ENCODE data around the gene SND1.
"Not testable (repeated sequence)": the region's sequence is repeated elsewhere in the genome, so short reads cannot be mapped to it uniquely, and the experiment has no call there.

The SND1 gene

DNA sequence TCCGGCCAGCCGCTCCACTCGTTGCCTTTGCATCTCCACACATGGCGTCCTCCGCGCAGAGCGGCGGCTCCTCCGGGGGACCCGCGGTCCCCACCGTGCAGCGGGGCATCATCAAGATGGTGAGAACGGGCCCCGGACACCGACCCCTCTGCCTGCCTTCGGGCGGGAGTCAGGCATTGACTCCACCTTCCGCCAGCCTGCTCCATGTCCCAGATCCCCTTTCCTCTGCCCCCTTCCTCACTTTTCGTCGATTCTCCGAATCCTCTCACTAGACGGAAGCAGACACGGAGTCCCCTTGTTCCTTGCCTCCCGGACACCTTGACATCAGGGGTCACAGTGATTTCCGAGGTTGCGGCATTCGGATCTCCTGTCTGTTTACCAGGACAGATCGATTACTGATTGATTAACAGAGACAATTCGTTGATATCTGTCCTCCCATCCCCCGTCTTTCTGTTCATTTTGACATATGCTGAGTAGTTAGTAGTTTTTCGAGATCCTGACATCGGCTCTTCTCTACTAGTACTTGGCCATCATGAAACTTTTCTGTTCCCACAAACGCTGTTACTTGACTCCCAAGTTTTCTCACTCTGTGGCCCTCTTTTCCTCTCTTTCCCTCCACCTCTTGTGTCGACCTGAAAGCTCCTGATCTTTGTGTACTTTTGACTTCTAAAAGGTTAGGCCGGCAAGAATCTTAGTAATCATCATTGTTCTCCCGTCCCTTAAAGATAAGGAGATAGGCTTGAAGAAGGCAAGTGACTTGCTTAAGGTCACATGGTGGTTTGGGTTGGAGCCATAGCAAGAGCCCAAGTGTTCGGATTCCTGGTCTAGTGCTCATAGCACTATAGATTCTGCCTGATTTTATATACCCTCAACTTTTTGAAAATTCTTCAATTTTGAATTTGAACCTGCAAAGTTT is 597 bp downstream of the SND1 start:
- DNase-seq (ENCODE audit: low read depth in 2 of 2), result no peak

DNA sequence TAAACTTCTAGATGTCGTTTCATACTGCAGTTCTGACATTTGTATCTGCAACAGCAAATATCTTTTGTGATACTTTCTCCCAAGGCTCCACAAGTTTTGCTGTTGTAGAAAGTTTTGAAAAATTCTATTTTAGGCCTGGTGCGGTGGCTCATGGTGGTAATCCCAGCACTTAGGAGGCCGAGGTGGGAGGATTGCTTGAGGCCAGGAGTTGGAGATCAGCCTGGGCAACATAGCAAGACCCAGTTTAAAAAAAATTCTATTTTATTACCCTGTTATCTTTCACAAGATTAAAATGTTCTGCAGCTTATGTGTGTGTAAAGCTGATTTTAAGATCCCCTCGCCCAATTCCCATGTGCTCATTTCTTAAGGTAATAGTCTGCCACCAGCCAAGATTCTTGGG is 1.4 kb downstream of the SND1 start:
- no peak for DNase-seq (ENCODE audit: low read depth in 2 of 2)

DNA sequence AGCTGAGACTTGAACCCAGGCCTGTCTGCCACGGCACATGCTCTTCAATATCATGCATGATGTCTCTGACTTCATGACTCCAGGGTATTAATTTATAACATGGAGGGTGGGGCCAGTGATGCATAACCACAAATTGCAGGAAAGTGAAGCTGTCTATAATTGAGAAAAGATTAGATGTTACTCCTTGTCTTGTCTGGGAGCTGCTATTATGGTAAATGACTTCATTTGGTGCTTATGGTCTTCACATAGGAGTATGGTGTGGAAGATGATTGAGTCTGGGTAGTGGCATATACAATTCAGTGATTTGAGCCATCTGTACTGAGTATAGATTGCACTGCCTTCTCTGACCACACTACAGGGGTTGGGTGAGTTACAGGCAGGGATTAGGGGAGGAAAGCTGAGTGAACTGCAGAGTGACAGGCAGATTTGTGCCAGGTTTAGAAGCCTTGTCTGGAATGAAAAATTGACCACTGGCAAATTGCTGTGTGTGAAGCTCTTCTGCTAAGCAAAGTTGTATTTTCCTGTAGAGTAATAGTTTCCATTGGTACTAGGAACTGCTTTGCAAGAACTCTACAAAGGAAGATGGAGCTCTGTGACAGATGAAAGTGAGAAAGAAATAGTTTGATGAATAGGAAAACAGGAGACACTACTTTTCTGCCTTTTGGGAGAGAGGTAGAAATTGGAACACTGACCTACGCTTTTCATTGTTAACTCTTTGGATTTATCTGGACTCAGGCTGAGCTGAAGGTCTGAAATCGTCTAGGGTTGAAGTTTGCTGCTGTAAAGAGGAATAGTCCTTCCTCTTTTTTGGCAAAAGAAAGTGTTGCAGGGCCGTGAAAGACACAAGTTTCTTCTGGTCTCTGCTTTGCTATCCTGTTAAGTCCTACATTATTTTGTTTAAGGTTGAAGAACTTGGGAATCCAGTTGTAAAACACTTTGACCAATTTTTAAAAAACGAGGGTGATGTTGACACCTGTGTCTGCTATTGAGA is 2.7 kb downstream of the SND1 start:
- DNase-seq (ENCODE audit: low read depth in 2 of 2), result no peak

DNA sequence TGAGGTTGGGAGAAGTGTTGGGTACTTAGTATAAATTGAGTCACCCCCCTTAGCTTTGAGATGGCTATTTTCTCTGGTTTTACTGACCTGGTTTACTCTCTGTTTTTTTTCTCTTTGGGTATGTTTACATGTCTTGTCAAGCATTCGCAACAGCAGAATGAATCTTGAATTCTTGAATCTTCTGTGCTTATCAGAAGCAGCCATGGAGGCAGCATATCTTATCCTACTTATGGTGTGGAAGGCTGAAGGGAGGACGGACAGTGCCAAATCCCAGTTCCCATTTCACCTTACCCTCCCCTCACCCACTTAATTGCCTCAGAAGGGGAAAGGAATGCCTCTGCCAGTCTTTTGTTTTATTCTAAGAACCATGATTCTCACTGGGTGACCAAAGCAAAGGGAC is 3.7 kb downstream of the SND1 start:
- no peak for DNase-seq (ENCODE audit: low read depth in 2 of 2)

DNA sequence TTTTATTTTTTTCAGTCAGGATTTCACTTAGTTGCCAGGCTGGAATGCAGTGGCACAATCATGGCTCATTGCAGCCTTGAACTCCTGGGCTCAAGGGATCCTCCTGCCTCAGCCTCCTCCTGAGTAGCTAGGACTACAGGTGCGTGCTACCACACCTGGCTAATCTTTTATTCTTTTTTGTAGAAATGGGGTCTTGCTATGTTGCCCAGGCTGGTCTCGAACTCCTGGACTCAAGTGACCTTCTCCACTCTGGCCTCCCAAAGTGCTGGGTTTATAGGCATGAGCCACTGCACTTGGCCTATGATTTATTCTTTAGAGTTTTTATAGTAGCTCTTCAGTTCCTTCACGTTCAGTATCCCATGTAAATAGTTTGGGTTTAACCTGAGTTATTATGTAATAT is 5.5 kb downstream of the SND1 start:
- DNase-seq (ENCODE audit: low read depth in 2 of 2), result no peak

DNA sequence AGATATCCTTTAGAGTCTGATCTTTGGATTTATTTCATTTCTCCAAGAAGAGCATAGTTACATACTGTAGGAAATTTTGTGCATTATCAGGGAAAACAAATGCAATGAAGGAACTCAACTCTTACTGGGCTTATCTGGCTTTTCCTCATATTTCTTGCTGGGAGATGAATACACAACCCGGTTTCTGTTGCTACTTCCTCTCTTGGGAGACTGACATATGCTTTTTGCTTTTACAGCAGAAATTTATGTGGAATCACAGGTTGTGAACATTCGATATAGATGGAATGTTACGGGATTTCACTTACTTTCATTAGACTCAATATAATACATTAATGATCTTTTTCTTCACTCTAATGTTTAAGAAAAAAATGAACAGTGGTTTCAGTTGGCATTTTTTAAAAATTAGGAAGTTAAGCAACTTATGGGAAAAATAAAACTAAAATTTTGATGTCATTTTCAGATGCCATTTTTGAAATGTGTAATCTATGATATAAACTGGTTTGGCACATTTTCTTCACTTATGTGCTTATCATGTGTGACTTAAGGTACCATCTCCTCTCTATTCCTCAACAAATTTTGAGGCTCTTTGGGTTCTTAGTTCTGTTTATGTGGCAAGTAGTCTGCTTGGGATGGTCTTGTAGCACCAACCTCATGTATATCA is 7.1 kb downstream of the SND1 start:
- no peak for DNase-seq (ENCODE audit: low read depth in 2 of 2)

DNA sequence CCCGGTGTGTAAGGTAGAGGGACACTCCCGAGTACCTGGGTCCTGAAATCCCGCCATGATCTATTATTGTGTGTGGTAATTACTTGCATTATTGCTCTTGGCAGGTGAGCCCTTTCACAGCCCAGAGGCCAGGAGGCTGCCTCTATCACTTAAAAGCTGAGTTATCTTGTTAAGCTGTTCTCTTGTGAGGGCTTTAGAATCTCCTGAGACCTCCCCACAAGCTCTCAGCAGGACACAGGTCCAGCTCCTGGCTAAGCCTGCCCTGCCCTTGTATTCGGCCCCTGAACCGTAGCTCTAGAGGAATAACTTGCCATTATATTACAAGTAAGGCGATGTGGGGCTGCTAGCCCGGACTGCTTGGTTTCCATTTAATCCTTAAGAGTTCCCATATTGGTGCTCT is 13.9 kb downstream of the SND1 start:
- DNase-seq (ENCODE audit: low read depth in 2 of 2), result no peak

DNA sequence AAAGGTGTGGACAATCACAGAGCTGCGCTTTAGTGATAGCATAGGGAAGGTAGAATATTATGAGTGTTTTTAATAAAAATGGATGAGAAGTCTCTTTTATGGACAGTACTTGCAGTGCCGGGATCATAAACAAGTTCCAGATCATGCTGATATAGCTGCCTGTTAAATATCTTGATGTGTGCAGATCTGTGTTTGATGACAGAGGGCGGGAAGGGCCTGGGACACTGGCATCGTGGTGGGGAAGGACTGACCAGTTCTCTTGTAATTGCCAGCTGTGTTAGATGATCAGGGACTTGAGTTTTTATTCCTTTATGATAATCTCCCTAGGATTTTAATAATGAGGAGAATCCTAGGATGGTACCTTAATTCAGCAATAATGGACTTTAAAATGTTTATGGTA is 14.6 kb downstream of the SND1 start:
- no peak for DNase-seq (ENCODE audit: low read depth in 2 of 2)

DNA sequence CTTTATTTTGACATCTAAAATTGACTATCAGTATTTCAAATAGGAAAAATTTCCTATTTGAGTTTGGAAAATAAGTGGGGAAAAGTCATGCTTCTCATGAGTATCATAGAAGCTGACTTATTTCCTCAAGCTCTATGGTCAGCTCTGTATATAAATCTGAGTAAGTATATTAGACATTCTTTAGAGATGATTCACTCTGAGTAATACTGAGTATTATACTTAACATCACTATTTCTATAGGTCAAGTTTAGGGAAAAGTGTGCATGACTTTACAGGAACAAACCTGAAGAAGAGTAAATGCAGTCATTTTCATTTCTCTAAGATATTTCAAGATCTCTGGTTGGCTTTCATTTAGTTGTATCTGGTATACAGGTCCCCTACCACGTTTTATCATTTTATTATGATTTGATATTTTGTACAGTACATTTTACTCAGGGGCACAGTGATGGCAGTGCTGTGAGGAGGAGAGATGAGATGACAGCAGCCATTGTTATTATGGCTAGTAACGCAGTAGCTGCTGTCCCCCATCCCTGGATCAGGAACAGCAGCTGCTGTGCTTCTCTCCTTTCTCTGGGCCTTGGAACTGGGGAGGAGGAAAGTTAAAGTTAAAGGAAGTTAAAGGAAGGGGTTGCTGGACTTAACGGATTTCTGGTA is 15.2 kb downstream of the SND1 start:
- DNase-seq (ENCODE audit: low read depth in 2 of 2), result no peak

DNA sequence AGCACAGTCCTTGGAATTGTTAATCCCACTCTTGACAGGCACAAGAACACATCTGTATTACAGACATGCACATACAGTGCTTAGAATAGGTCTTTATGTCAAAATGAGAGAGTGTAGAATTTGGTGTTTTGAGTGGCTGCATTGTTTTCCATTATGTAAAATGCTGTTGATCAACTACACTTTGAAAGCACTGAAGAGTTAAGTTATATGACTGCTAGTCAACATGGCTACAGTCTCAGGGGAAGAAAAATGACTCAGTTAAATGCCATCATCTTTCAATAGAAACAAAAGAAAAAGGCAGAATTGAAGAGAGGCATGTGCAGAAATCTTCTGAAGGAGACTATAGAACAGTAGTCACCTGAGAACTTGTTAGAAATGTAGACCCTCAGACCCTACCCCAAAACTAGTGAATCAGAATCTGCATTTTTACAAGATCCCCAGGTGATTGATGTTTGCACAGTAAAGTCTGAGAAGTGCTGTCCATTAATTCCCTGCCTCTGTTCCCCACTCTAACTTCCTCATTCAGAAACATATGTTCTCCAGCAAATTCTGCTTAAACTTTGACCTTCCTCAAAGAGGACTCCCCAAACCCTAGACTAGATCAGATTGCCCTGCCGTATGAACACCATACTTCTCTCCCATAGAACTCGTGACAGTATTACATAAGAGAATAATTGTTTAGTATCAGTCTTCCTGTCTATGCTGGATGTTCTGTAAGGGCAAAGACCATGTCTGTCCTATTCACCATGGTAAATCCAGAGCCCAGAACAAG is 16.0 kb downstream of the SND1 start:
- DNase-seq (ENCODE audit: low read depth in 2 of 2), result no peak

DNA sequence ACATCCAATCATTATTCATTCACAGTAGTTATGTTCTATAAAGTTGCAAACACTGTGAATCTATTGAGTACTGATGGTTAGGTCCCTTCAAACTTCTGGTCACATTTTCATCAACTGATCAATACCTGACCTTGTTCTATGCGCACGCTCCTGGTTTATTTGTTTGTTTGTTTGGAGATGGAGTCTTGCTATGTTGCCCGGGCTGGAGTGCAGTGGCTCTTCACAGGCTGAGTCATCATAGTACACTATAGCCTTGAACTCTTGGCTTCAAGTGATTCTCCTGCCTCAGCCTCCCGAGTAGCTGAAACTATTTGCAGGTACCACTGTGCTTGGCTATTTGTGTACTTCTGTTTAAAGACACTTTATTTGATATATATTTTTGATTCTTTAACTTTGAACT is 19.3 kb downstream of the SND1 start:
- DNase-seq (ENCODE audit: low read depth in 2 of 2), result no peak

DNA sequence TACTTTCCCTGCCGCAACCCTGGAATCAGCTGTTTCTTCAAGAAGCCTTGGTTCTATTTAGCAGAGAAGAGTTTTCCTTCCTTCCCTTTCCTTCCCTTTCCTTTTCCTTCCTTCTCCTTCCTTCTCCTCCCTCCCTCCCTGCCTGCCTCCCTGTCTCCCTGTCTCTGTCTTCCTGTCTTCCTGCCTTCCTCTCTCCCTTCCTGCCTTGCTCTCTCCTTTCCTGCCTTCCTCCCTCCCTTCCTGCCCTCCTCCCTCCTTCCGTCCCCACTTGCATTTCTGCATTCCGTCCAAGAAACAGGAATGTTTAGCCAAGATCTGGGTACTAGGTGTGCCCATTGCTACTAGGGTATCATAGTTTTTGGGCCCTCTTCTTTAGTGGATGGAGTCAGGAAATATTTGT is 21.9 kb downstream of the SND1 start:
- no peak for DNase-seq (ENCODE audit: low read depth in 2 of 2)

DNA sequence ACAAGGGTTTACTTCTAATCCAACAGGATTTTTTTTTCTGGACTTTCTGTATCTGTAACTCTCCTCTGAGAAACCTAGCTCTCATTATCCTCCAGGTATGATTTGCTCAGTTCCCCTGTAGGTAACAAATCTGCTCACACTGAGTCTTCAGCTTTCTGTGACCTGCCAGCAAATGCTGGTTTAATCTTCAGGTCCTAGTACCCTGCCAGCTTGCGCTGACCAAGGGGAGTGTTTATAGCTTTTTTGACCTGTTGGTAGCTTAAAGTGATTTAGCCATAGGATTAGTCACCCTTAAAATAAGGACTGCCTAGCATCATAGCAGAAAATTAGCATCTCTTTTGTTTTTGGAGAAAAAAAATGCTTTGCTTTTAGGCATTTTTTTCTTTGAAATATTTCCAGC is 22.4 kb downstream of the SND1 start:
- no peak for DNase-seq (ENCODE audit: low read depth in 2 of 2)

DNA sequence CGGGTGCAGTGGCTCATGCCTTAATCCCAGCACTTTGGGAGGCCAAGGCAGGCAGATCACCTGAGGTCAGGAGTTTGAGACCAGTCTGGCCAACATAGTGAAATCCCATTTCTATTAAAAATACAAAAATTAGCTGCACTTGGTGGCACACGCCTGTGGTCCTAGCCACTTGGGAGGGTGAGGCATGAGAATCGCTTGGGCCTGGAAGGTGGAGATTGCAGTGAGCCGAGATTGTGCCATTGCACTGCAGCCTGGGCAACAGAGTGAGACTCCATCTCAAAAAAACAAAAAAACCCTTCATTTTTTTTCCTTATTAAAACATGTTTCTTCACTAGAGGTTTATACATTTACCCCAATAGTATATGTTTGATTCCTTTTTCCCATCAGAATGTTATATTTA is 22.9 kb downstream of the SND1 start:
- not testable (repeated sequence) for DNase-seq (ENCODE audit: low read depth in 2 of 2)

DNA sequence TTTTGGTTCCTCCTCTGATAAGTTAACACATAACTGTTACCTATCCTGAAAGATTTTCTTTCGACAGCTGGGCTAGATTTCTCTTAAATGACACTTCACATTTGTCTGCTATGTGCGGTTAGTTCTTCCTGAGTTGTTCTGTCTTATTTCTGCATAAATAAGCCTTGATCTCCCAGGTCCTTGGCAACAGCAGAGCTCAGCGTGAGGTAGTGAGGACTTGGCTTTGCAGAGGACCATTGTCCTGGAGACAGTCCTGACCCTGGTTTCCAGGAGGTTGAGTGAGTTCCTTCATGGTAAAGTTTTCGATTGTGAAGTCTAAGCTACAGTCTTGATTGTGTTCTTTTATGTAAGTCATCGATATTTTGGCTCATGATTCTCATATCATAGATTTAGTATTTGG is 23.7 kb downstream of the SND1 start:
- no peak for DNase-seq (ENCODE audit: low read depth in 2 of 2)

DNA sequence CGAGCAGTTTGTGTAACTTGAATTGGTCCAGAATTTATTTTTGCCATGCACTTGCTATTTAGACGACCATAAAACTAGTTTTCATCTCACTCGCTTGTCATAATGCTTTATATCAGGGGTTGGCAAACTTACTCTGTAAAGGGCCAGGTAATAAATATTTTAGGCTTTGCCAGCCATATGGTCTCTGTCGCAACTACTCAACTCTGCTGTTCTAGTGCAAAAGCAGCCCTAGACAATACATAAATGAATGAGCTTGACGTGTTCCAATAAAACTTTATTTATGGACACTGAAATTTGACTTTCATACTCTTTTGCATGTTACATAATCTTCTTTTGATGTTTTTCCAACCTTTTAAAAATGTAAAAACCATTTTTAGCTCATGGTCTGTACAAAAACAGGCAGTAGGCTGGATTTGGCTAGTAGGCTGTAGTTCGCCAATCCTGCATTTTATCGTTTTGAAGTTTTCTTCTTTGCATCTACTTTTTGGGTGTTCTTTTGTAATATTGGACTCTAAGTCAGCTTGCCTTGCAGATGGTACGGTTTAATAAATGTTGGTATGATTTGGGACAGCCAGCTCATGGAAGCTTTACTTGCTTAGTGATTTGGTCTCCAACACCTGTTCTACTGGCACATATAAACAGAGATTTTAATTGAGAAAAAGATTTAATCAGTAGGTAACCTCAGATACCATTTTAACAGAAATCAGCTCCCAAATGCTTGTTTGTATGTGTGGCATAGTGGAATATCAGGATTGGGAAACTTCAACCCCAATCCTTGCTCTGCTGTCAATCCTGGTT is 25.6 kb downstream of the SND1 start:
- no peak for DNase-seq (ENCODE audit: low read depth in 2 of 2)

DNA sequence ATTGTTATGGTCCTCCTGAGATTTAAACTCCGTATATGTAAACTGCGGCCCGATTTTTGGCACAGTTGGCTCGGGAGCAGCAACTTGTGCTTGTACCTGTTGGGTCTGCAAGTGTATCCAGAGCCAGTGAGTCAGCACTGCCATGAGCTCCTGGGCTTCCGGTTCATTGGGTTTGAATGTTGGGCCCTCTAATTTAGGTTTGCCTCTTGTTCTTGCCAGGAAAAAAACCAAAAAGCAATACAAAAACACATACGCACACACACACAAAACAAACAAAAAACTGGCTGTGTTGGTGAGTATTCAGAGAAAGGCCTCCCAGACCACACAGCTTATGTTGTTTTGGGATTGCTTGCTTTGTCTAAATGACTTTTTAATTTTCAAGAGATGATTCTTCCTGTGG is 26.3 kb downstream of the SND1 start:
- no peak for DNase-seq (ENCODE audit: low read depth in 2 of 2)

DNA sequence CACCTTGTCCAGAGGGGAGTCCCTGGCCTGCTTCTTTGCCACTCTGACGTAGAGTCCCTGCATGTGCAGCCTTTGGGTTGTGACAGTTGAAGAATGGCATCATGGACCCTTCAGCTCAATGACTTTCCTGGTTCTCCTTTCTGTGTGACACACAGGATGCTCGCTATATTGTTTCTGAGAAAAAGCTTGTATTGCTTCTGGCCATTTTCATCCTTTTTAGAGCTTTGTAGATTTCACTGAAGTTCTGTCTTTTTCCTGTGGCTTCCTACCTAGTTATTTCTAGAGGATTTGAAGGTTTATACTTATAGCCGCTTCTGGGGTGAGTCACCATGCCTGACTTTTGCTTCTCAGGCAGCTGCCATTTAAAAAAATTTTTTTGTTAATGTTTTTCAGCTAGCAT is 27.0 kb downstream of the SND1 start:
- no peak for DNase-seq (ENCODE audit: low read depth in 2 of 2)

DNA sequence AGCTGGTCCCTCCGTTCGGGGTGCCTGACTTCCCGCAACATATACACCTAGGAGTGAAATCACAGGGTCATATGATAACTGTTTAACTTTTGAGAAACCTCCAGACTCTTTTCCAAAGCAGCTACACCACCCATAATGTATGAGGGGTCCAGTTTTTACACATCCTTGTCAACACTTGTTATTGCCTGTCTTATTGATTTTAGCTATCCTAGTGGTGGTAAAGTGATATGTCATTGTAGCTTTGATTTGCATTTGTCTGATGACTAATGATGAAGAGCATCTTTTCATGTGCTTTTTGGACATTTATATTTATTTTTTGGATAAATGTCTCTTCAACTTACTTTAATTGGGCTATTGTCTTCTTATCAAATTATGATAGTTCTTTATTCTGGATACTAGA is 29.0 kb downstream of the SND1 start:
- no peak for DNase-seq (ENCODE audit: low read depth in 2 of 2)

DNA sequence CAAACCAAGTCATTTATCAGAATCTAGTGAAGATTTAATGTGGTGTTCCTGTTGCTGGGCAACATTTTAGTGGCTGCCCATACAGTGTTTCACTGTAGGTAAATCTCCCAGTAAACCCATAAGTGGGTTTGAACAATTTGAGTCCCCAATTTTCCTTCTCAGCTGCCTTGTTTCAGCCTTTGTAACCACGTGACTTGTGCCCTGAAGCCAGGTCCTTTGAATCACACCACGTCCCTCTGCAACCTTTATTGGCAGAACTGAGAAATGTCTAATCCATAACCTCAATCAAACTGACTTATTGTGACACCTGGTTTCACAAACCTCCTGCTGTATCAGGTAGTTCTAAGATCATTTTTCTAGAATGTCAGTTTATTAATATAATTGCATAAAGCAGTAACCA is 30.1 kb downstream of the SND1 start:
- no peak for DNase-seq (ENCODE audit: low read depth in 2 of 2)

Measured in activated CD8-positive, alpha-beta memory T cell treated with anti-CD3 and anti-CD28 coated beads for 4 hours (primary cell).